Globus pallidus (tissue), 1 donor: ENCODE measurements around the gene TMEM116.
"Not testable (repeated sequence)": the region's sequence is repeated elsewhere in the genome, so short reads cannot be mapped to it uniquely, and the experiment has no call there.

Experiments
- DNase-seq: peaks from one replicate; pipeline ENCODE4 v3.0.0-alpha.2; 2015; ENCODE audit warnings: low spot score

The TMEM116 gene

DNA sequence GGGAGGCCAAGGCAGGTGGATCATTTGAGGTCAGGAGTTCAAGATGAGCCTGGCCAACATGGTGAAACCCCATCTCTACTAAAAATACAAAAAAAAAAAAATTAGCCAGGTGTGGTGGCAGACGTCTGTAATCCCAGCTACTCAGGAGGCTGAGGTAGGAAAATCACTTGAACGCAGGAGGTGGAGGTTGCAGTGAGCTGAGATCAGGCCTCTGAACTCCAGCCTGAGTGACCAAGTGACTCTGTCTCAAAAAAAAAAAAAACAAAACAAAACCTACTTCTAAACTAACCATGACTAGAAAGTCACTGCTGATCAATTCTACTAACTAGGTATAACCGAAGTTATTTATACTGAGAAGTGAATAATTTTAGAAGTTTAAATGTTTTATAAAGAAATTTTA, 3.4 kb downstream of the TMEM116 start:
- DNase-seq = not testable (repeated sequence)

DNA sequence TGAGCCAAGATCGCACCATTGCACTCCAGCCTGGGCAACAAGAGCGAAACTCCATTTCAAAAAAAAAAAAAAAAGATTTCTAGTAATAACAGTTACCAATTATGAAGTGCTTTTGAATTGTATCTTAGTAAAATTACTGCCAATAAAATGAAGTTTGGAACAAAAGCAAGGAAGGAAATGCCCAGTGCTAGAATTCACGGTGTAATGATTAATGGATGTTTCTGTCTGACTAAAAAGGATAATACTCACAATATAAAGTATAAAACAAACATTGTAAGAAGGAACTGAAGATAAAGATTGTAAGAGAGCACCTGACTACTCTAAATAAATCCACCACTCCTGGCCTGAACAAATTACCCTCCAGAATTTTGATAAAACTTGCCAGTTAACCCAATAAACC, 4.0 kb downstream of the TMEM116 start:
- DNase-seq = no peak

DNA sequence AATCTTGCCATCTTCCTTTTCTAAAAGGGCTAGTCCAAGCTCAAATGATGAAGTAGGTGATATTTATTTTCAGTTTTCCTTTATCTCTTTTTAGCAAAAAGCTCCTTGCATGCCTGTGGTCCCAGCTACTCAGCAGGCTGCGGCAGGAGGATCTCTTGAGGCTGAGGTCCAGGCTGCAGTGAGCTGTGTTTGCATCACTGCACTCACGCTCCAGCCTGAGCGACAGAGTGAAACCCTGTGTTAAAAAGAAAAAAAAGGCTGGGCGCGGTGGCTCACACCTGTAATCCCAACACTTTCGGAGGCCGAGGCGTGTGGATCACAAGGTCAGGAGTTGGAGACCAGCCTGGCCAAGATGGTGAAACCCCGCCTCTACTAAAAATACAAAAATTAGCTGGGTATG, 5.0 kb downstream of the TMEM116 start:
- DNase-seq = no peak

DNA sequence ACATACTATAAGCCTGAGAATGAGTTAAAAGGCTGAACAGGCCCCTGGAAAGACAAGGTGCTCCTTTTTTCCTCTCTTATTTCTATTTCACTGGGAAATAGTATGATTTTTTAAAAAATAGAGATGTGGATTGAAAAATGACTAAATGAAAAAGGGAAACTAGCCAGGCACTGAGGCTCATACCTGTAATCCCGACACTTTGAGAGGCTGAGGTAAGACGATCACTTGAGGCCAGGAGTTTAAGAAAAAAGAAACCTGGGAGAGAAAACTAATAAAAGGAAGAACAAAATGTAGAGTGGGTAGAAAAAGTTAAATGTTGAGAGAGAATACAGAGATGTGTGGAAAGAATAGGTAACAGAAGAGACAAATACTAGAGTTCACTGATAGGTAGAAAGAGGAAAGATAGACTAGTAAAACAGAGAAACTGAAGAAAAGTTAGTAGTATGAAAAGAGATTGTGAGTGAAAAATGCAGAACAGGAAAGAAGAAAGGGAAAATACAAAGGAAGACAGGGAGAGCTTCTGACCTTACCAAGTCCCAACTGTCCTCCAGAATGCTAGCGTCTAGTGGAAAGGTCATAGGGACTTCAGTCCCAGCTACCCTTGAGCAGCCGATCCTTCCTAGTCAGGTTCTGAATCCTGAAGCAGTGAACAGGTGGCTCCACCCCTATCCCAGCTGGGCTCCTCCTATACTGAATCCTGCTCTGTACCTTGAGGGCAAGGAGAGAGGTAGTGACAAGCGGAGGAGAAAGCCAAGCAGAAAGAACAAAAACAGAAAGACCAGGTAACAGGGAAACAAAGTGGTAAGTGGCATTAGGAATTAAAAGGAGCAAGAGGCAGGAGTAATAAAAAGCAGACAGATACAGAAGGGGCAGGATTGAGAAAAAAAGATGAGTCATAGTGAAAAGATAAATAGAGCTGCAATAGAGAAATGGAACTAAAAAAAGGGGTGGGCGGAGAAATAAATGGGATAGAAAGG, 7.3 kb downstream of the TMEM116 start:
- no peak for DNase-seq

DNA sequence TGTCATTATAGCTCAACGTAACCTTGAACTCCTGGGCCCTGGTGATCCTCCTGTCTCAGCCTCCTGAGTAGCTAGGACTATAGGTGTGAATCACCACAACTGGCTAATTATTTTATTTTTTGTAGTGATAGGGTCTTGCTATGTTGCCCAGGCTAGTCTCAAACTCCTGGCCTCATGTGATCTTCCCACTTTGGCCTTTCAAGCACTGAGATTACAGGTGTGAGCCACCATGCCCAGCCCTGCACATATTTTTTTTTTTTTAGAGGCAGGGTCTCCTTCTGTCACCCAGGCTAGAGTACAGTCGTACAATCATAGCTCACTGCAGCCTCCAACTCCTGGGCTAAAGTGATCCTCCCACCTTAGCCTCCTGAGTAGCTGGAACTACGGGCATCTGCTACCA, 8.9 kb downstream of the TMEM116 start:
- no peak for DNase-seq

DNA sequence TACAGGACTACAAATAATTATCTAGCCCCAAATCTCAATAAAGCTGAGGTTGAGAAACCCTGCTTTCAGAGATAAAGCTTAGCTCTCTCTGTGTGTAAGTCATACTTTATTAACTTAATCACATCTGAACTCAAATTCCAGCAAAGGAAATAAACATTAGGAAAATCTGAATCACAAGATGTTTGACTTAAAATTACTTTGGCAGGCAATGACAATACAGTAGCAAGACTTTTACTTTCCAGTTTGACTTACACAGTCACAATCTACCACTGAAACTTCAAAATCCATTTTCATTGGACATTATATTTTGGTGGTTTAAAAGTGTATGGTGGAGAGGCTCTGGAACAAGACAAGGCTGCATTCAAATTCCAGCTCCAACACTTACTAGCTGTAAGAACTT, 11.4 kb downstream of the TMEM116 start:
- no peak for DNase-seq

DNA sequence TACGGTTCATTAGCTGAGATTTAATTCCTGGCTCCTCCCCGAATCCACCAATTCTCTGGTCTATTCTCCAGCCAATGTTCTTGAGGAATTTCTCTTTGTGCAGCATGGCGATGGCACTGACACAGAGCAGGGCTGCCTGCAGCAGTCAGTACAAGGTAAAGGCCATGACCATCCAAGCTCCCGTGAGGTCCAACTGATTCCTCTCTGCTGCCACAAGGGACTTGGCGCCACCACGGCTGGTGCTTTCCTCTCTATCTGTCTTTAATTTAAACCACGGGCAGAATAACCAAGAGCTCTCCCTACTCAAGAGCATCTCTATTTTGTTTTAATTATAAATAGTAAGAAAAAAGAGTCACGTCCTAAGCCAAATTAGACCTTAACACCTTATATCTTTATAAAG, 12.1 kb downstream of the TMEM116 start:
- no peak for DNase-seq

DNA sequence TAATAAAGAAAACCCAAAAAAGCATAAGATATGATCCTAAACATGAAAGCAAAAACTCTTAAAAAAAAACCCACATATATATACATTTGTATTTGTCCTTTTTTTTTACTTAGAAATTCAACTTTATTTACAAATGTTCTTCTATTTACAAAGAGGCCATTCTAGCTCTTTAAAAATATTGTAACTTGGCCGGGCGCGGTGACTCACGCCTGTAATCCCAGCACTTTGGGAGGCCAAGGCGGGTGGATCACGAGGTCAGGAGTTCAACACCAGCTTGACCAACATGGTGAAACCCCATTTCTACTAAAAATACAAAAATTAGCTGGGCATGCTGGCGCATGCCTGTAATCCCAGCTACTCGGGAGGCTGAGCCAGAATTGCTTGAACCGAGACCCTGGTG, 13.8 kb downstream of the TMEM116 start:
- DNase-seq = not testable (repeated sequence)

DNA sequence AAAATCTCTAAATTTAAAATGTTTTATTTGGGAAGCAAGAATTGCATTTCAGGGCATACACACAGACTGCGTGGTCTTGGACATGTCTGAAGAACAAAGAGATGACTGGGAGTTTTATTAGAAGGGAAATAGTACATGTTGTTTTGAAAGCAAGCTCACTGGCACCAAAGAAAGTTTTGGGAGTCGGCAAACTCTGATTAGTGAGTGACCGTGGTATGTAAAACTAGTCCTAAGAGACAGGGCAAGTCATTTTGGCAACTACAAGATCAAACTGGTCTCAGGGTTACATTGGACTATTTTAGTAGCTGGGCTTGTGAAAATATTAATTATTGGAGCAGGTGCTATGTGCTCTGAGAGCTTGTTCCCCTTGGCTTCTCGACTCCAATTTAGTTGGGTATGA, 14.9 kb downstream of the TMEM116 start:
- DNase-seq = no peak

DNA sequence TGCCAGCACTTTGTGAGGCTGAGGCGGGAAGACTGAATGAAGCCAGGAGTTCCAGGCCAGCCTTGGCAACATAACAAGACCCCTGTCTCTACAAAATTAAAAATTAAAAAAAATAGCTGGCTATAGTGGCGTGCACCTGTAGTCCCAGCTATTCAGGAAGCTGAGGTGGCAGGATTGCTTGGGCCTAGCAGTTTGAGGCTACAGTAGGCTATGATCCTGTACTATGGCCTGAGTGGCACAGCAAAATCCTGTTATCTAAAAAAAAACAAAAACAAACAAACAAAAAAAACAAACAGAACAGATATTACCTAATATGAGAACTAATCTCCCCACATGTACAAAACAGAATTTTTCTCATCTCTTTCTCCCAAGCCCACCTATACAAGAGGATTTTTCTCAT, 15.7 kb downstream of the TMEM116 start:
- DNase-seq = no peak

DNA sequence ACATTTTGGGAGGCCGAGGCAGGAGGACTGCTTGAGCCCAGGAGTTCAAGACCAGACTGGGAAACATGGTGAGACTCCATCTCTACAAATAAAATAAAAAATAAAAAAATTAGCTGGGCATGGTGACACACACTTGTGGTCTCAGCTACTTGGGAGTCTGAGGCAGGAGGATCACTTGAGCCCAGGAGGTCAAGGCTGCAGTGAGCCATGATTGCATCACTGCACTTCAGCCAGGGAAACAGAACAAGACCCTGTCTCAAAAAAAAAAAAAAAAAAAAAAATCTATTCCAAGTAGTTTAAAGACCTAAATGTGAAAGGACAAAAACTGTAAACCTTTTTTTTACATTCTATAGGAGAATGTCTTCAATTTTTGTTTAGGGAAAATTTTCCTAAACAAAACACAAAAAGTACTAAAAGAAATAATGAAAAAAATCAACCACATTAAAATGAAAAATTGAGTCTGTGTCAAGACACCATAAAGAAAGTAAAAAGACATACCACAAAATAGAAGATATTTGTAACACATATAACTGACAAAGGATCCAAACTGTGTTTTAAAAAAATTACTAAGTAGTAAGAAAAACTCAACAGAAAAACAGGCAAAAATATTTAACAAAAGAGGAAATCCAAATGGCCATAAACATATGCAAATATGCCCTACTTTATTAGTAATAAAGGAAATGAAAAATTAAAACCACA, 17.0 kb downstream of the TMEM116 start:
- DNase-seq = no peak

DNA sequence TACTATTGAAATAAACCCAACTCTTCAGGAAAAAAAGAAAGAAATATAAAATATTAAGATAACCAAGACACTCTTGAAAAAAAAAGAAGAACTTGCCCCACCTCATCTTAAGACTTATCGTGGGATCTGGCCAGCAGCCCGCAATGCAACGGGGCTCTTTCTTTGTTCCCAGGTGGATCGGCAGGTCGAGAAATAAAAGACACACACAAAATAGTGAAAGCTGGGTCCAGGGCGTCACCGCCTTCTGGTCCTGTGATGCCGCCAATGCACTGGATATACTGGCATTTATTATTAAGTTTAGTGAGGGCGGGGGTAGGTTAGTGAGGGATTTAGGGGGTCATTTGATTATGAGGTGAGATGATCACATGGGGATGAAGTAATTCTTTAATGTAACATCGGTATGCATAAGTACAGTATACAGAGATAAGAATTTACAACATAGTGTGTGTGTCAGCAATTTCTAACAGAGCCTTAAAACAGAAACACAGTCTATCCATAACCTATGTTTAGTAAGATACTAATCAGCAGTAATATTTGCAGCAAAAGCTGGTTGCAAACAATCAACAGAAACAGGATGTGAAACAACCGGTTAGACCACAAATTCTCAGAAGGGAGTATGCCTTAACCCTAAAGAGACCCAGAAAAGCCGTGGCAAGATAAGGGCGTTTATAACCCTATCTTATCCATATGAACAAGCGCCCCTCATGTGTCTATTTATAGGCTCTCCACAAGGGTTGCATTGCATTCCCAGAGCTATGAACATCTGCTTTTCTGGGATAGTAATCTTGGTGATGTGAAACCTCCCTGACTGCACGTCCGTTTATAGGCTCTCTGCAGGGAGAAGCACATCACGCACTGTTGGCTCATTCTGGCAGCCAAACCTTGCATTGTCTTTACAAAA, 18.5 kb downstream of the TMEM116 start:
- not testable (repeated sequence) for DNase-seq

DNA sequence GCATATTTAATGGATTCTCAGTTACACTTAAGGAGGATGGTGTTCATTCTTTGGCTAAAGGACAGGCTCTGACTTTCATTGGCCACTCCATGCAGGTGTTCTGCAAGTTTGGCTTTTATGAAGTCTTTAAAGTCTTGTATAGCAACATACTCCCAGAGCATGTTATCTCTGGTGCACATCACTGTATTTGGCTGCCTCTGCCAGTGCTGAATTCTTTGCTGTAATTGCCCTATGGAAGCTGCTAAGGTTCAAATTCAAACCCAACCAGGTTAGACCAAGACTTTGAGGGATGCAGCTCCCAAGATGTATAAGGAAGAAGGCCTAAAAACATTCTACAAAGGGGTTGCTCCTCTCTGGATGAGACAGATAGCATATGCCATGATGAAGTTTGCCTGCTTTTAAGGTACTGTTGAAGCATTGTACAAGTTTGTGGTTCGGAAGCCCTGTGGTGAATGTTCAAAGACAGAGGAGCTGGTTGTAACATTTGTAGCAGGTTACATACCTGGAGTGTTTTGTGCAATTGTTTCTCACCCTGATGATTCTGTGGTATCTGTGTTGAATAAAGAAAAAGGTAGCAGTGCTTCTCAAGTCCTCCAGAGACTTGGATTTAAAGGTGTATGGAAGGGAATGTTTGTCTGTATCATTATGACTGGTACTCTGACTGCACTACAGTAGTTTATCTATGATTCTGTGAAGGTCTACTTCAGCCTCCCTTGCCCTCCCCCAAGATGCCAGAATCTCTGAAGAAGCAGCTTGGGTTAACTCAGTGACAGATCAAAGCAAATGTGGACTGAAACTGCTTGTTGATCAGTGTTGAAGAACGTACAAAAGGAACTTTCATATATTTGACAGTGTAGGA, 19.4 kb downstream of the TMEM116 start:
- DNase-seq = no peak

DNA sequence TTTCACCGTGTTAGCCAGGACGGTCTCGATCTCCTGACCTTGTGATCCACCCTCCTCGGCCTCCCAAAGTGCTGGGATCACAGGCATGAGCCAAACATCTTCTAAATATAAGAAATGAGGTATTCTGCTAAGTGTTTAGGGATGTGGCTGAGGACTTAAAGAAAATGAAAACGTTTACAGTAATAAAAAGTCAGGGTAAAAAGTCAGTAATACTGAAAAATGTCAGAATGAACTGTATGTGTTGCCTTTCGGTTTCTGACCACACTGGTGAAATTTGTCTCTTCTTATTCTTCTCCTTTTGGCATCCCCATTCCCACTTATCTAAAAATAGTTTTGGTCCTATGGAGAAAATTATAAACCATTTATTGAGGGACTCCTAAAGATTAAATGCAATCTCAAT, 20.5 kb downstream of the TMEM116 start:
- no peak for DNase-seq

DNA sequence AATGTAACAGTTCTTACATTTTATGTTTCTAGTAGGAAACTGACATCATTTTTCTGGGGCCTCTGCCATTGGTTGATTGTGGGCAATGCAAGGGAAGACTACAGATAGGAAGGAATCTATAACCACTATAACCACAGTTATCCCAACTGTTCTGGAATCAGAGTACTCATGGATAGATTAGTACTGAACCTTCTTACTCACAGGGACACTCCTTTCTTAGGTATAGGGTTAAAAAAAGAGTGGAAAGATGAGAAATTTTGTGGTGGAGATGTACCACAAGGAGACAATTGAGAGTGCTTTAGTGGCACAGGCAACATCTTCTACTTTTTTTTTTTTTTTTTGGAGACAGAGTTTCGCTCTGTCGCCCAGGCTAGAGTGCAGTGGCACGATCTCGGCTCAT, 21.0 kb downstream of the TMEM116 start:
- DNase-seq = no peak

DNA sequence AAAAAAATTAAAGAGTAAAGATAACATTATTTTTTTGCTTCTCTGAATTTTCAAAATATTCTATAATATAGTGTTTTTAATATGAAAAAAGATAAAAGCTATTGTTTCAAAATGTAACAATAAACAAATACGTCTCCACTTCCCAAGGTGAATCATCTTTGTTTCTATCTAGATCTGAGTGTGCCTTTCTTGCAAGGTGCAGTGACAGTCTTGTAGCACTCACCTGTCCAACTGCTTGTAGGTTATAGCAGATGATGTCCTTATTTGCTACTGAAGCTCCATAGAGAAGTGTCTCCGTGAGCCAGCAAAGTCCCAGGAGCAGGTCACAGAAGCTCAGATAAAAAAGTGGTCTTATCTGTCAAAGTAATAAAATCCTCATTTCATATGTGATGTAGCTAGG, 21.4 kb downstream of the TMEM116 start:
- DNase-seq = no peak

DNA sequence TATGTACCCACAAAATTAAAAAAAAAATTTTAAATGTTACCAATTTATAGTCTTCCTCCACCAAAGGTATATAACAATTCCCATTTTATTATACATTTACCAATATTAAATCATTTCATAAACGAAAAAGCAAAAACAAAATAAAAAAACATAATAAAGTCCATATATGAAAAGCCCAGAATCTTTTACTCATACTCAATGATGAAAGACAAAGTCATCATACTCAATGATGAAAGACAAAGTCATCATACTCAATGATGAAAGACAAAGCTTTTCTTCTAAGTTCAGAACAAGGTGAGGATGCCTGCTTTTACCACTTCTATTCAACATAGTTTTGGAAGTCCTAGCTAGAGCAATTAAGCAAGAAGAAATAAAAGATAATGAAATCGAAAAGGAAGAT, 28.1 kb downstream of the TMEM116 start:
- no peak for DNase-seq

DNA sequence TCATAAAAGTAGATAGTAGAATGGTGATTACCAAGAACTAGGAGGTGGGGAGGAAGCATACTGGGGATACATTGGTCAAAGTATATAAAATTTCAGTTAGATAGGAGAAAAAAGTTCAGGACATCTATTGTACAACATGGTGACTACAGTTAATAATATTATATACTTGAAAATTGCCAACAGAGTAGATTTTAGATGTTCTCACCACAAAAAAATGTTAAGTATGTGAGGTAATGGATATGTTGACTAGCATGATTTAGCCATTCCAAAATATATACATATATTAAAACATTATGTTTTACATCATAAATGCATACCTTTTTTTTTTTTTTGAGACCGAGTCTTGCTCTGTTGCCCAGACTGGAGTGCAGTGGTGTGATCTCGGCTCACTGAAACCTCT, 31.0 kb downstream of the TMEM116 start:
- no peak for DNase-seq

DNA sequence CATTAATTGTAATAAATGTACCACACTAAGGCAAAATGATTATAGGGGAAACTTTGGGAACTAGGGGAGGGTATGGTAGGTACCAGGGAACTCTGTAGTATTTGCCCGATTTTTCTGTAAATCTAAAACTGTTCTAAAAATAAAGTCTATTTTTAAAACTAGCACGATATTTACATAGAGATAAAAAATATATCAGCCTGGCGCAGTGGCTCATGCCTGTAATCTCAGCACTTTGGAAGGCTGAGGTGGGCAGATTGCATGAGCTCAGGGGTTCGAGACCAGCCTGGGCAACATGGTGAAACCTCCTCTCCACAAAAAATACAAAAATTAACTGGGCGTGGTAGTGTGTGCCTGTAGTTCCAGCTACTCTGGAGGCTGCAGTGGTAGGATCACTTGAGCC, 32.4 kb downstream of the TMEM116 start:
- DNase-seq = no peak

DNA sequence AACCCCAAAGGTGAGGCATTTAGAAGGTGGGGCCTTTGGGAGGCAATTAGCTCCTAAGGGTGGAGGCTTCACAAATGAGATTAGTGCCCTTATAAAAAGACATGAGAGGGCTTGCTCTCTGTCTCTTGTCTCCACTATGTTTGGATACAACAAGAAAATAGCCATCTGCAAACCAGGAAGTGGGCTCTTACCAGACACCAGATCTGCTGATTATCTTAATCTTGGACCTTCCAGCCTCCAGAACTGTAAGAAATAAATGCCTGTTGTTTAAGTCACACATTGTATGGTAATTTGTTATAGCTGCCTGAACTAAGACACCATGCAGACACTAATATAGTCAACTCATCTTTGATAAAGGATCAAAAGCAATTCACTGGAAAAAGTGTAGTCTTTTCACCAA, 34.4 kb downstream of the TMEM116 start:
- DNase-seq = no peak

DNA sequence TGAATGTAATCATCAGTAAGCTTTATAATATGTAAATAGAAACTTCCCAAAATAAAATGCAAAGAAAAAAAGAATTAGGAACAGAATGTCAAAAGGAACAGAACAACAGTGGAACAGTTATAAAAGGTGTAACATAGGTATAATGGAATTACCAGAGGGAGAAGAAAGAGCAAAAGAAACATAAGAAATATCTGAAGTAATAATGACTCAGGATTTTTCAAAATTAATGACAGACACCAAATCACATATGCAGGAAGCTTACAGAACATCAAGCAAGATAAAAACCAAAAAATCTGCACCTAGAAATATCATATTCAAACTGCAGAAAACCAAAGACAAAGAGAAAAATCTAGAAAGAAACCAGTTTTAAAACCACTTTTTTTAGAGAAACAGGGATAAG, 36.1 kb downstream of the TMEM116 start:
- no peak for DNase-seq
